Neural crest cell (in vitro differentiated cells): ENCODE measurements around the gene PHF23. TPM values are rescaled to one million over a fixed set of nuclear protein-coding genes. Genes with fewer than 3 reads are reported as not detected.
"Not testable (repeated sequence)": the region's sequence is repeated elsewhere in the genome, so short reads cannot be mapped to it uniquely, and the experiment has no call there.

Source experiments
- DNase-seq: peaks from one replicate; pipeline ENCODE4 v3.0.0; 2021; ENCODE audit warnings: low read depth, mixed read lengths, low spot score
- H3K27ac Mint-ChIP-seq: one replicate; pipeline ENCODE4 v1.8.0; 2021; ENCODE audit warnings: mild to moderate bottlenecking, mixed read lengths; ENCODE audit not compliant: unreplicated experiment
- H3K27me3 Mint-ChIP-seq: 2 replicates; pipeline ENCODE4 v1.8.0; 2021; ENCODE audit warnings: low read depth, mild to moderate bottlenecking, mixed read lengths
- H3K36me3 Mint-ChIP-seq: 2 replicates; pipeline ENCODE4 v1.8.0; 2021; ENCODE audit warnings: low read depth, mild to moderate bottlenecking, mixed read lengths
- H3K4me1 Mint-ChIP-seq: 2 replicates; pipeline ENCODE4 v1.8.0; 2021; ENCODE audit warnings: mixed read lengths
- H3K4me3 Mint-ChIP-seq: one replicate; pipeline ENCODE4 v1.8.0; 2021; ENCODE audit warnings: mild to moderate bottlenecking, mixed read lengths
- H3K9me3 Mint-ChIP-seq: 2 replicates; pipeline ENCODE4 v1.8.0; 2021; ENCODE audit warnings: mixed read lengths
- total RNA-seq: library from RNA; stranded (reverse); gene quantifications from 2 replicates; pipeline ENCODE4 v1.2.1, GENCODE V29; 2021
- TF ChIP-seq, protein P1 (sequence below): fragments of 200-600 bp; sonication (generic); conservative IDR thresholded peaks from 2 replicates; pipeline ENCODE4 v1.5.0; 2021; ENCODE audit warnings: antibody characterized with exemption, mild to moderate bottlenecking

Gene PHF23
- total RNA-seq, 1 donor from 2014 or later = 75.2 TPM

GRCh38 chr17:7249214-7249613 lies 10.0 kb upstream of the PHF23 start:
- no peak overlapping the region for H3K27ac Mint-ChIP-seq

DNA sequence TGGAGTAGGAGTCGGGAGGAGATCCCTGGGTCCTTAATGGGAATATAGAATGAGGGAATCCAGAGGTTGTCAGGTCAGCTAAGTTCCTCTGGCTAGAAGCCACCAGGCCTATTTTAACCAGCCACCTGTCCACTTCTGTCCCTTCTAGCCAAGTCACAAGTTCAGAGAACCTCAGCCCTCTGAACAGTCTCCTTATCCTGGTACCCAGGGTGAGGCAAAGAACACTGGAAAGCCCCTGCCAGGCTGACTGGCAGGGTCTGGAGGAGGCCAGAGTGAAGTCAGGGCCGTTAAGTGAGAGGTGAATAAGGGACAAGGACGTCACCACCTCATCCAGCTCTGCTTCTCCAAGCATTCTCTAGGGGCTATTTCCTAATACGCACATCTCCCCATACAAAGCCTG lies 9.5 kb upstream of the PHF23 start:
- Mint-ChIP-seq H3K4me1 (peaks cover 41% of the 10 kb centered on the region), H3K9me3 (no peaks in the 10 kb centered on the region), H3K27me3 (peaks cover 3% of the 10 kb centered on the region), H3K4me3 (peak overlapping the region; percentile 99), H3K36me3 (peaks cover 19% of the 10 kb centered on the region), H3K27ac (no peak overlapping the region)
- no peak for DNase-seq
- TF ChIP-seq, protein P1, sequence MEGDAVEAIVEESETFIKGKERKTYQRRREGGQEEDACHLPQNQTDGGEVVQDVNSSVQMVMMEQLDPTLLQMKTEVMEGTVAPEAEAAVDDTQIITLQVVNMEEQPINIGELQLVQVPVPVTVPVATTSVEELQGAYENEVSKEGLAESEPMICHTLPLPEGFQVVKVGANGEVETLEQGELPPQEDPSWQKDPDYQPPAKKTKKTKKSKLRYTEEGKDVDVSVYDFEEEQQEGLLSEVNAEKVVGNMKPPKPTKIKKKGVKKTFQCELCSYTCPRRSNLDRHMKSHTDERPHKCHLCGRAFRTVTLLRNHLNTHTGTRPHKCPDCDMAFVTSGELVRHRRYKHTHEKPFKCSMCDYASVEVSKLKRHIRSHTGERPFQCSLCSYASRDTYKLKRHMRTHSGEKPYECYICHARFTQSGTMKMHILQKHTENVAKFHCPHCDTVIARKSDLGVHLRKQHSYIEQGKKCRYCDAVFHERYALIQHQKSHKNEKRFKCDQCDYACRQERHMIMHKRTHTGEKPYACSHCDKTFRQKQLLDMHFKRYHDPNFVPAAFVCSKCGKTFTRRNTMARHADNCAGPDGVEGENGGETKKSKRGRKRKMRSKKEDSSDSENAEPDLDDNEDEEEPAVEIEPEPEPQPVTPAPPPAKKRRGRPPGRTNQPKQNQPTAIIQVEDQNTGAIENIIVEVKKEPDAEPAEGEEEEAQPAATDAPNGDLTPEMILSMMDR = no peak

More at GRCh38 chr17:7249214-7249613, 10.0 kb upstream of the PHF23 start:
- peaks cover 41% of the 10 kb centered on the region for H3K4me1 Mint-ChIP-seq
- DNase-seq = no peak
- peaks cover 3% of the 10 kb centered on the region for H3K27me3 Mint-ChIP-seq
- TF ChIP-seq, protein P1 = no peak
- H3K36me3 Mint-ChIP-seq = peaks cover 19% of the 10 kb centered on the region
- H3K4me3 Mint-ChIP-seq = peak overlapping the region; percentile 99
- H3K9me3 Mint-ChIP-seq = no peaks in the 10 kb centered on the region

- Mint-ChIP-seq H3K27me3 (peaks cover 9% of the 10 kb centered on the region), H3K4me3 (peak overlapping the region; percentile 79), H3K36me3 (peaks cover 18% of the 10 kb centered on the region), H3K9me3 (no peaks in the 10 kb centered on the region), H3K27ac (peak overlapping the region; percentile 76), H3K4me1 (peaks cover 39% of the 10 kb centered on the region)
- DNase-seq = no peak
- TF ChIP-seq, protein P1 = no peak
These were observed 7.5 kb upstream of the PHF23 start for GRCh38 chr17:7246779-7247178.

DNA sequence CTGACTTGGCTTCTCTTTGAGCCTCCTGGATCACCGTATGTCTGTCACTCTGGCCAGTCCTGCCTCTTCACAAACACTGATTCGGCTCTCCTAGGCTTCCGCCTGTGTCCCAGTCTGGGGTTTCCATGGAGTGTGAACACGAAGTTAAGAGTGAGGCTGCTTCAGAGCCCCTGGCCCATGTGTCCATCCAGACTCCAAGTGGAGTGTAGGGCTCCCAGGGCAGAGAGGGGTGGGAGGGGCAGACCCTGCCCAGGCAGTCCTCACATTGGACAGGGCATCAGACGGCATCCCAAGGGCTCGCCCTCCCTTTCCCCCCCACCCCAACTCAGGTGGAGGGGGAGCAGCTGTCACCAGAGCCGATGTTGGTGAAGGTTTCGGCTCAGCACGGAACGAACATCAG lies 4.6 kb upstream of the PHF23 start:
- H3K36me3 Mint-ChIP-seq = peaks cover 24% of the 10 kb centered on the region
- peak overlapping the region; percentile 94 for H3K4me3 Mint-ChIP-seq
- peaks cover 19% of the 10 kb centered on the region for H3K27me3 Mint-ChIP-seq
- peaks cover 41% of the 10 kb centered on the region for H3K4me1 Mint-ChIP-seq
- not testable (repeated sequence) for DNase-seq, H3K9me3 Mint-ChIP-seq, H3K27ac Mint-ChIP-seq

- peak overlapping the region; percentile 94 for H3K4me3 Mint-ChIP-seq
- H3K9me3 Mint-ChIP-seq = no peaks in the 10 kb centered on the region
- peaks cover 19% of the 10 kb centered on the region for H3K27me3 Mint-ChIP-seq
- H3K36me3 Mint-ChIP-seq = peaks cover 24% of the 10 kb centered on the region
- H3K27ac Mint-ChIP-seq = peak overlapping the region; percentile 76
- H3K4me1 Mint-ChIP-seq = peaks cover 37% of the 10 kb centered on the region
- TF ChIP-seq, protein P1 = no peak
- no peak for DNase-seq
These were observed 4.1 kb upstream of the PHF23 start for GRCh38 chr17:7243453-7243729.

GRCh38 chr17:7242717-7243452 lies 3.6 kb upstream of the PHF23 start:
- Mint-ChIP-seq H3K4me3 (peak overlapping the region; percentile 94), H3K9me3 (no peaks in the 10 kb centered on the region), H3K27me3 (peaks cover 19% of the 10 kb centered on the region), H3K27ac (peak overlapping the region; percentile 99), H3K4me1 (peaks cover 37% of the 10 kb centered on the region), H3K36me3 (peaks cover 24% of the 10 kb centered on the region)
- TF ChIP-seq, protein P1 = no peak
- peak; percentile 93 for DNase-seq
